ENCODE data around the gene RTP5. TPM values are rescaled to one million over a fixed set of nuclear protein-coding genes. Genes with fewer than 3 reads are reported as not detected.
A peak's percentile ranks its signal among the peaks of the same experiment; 100 is the strongest.

RTP5 gene
- total RNA-seq, 1 experiment from 2014 or later: not detected

DNA sequence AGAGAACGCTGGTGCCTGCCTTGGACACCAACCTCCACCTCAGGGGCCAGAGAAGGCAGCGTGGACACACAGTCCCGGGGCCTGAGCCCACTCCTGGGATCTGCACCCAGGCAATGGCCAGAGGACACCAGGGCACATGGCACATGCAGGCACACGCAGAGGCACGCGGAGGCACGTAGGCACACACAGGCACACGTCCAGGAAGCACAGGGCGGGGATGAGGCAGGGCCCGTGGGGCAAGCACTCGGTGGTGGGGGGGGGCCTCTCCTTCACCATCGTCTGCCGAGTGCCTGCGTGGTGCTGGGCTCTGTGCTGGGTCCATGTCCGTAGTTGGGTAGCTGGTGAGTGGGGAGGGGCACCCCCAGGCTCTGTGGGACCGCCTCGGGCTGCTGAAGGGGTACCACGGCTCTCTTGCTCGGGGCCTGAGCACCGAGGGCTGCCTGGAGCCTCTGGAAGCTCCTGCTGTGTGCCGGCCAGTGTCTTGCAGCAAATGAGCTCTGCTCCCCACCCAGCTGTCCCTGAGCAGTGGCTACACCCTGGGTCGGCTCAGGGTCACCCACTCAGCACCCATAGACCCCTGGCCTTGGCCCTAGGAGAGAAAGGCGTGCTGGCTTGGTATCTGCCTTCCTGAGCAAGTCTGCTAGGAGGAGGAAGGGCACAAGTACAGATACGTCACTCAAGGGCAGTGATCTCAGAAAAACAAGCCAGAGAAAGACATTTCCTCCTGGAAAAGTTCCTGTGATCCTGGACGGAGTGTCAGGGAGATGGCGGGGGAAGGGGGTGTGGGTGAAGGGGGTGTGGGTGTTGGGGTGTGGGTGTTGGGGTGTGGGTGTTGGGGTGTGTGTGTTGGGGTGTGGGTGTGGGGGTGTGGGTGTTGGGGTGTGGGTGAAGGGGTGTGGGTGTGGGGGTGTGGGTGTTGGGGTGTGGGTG is 26.4 kb downstream of the RTP5 start:
- Histone ChIP-seq H2AFZ (ENCODE audit: low read length) (no peak overlapping the region), H3K14ac (ENCODE audit: insufficient read depth, low read length) (no peak overlapping the region; the same call in 1 of the 2 replicates), H3K9ac (ENCODE audit: extremely low read depth, insufficient read length, low read length) (no peak overlapping the region), H3K9me3 (ENCODE audit: control insufficient read depth, low read depth, low read length) (no peaks in the 10 kb centered on the region), H2BK5ac (ENCODE audit: insufficient read length, low read length) (no peak overlapping the region), H3T11ph (ENCODE audit: low read length) (no peak overlapping the region), H3K27ac (ENCODE audit: insufficient read length, low read depth, low read length) (no peak overlapping the region), H3K23me2 (ENCODE audit: insufficient read length, low read depth, low read length, poor library complexity, severe bottlenecking) (peaks cover 4% of the 10 kb centered on the region), H3K79me1 (ENCODE audit: insufficient read depth, low read depth, low read length, poor library complexity, severe bottlenecking) (no peaks in the 10 kb centered on the region), H2AK5ac (ENCODE audit: insufficient read length, low read length) (no peak overlapping the region), H3K56ac (ENCODE audit: insufficient read length, low read depth, low read length) (no peak overlapping the region), H3K79me2 (ENCODE audit: insufficient read depth, low read length) (no peaks in the 10 kb centered on the region), H2BK120ac (ENCODE audit: low read depth, low read length, poor library complexity, severe bottlenecking) (no peak overlapping the region), H2BK12ac (ENCODE audit: insufficient read length, low read depth, low read length) (no peak overlapping the region), H3K4ac (ENCODE audit: low read depth, low read length) (no peak overlapping the region), H4K20me1 (ENCODE audit: control insufficient read depth, insufficient read depth, insufficient read length) (no peaks in the 10 kb centered on the region), H4K8ac (replicated peaks; ENCODE audit: insufficient read length, low read depth, low read length) (no peak overlapping the region), H2BK20ac (ENCODE audit: low read depth, low read length, poor library complexity, severe bottlenecking) (no peak overlapping the region), H4K5ac (ENCODE audit: insufficient read length, low read depth, low read length) (no peak overlapping the region), H3K4me2 (ENCODE audit: insufficient read depth, insufficient read length, low read length) (no peak overlapping the region), H3K27me3 (ENCODE audit: insufficient read depth, low read length) (no peaks in the 10 kb centered on the region; the same call in 1 of the 2 replicates), H3K23ac (ENCODE audit: insufficient read length, low read depth, low read length) (no peak overlapping the region), H2BK15ac (ENCODE audit: low read depth, low read length) (no peak overlapping the region), H3K4me1 (ENCODE audit: insufficient read depth, low read length) (no peaks in the 10 kb centered on the region; the same call in 1 of the 2 replicates), H4K91ac (ENCODE audit: insufficient read length, low read depth, low read length) (no peak overlapping the region), H3K18ac (ENCODE audit: insufficient read length, low read depth, low read length) (no peak overlapping the region)
- Mint-ChIP-seq H3K9me3 (no peaks in the 10 kb centered on the region; a peak in 1 of 5 replicates), H3K36me3 (ENCODE audit: insufficient read depth in 1 of 3, low read depth in 3 of 3) (peaks cover 0 to 7% (median 0%) of the 10 kb centered on the region in 3 experiments; a peak in 3 of 7 replicates), H3K4me1 (peaks cover 14 to 35% of the 10 kb centered on the region in 2 experiments), H3K4me3 (no peak overlapping the region), H3K27ac (peak overlapping the region in 1 of 3 experiments; percentile 83; a peak in 2 of 7 replicates), H3K27me3 (ENCODE audit: low read depth) (peaks cover 3% of the 10 kb centered on the region; the same call in 1 of the 2 replicates)
- no CpG with 5 or more reads among the region's 26 CpGs for WGBS (ENCODE audit: extremely low coverage, insufficient read length, low lambda C conversion rate)
- peak; percentile 47 for DNase-seq
- TF ChIP-seq CTCF (conservative IDR thresholded peaks at IDR 0.05): no peak

All from H9 (cell line).